CD8-positive, alpha-beta memory T cell (primary cell): ENCODE results near the gene PSMD3. TPM values are rescaled to one million over a fixed set of nuclear protein-coding genes. Genes with fewer than 3 reads are reported as not detected.

Experiments used
- polyA plus RNA-seq: library from polyadenylated mRNA; unstranded; fragments of 300-500 nt; fragmentation: Illumina TruSeq; gene quantifications from one replicate; pipeline ENCODE4 v1.2.3, GENCODE V29; 2021
- total RNA-seq, 2 experiments: library from RNA; stranded (reverse); gene quantifications; one replicate each; pipeline ENCODE4 v1.2.3, GENCODE V29; 2021

Gene PSMD3
- total and polyA plus RNA-seq, 3 experiments from 2014 or later: 51.1 to 186 (median 185) TPM

Other genes with a start within 250 kb of the PSMD3 start
- not detected for gene GRB7, start 242.9 kb upstream of the PSMD3 start, total RNA-seq
- gene GRB7, start 242.9 kb upstream of the PSMD3 start, polyA plus RNA-seq: not detected
- 100 to 1,000 TPM; 119 to 126 TPM for gene IKZF3, start 116.5 kb upstream of the PSMD3 start, total RNA-seq
- gene IKZF3, start 116.5 kb upstream of the PSMD3 start, polyA plus RNA-seq: 138 TPM
- under 1 TPM; 0.58 to 0.74 TPM for gene ZPBP2, start 112.6 kb upstream of the PSMD3 start, total RNA-seq
- gene ZPBP2, start 112.6 kb upstream of the PSMD3 start, polyA plus RNA-seq: 0.09 TPM
- 10 to 100 TPM; 14.0 to 14.8 TPM for gene GSDMB, start 62.2 kb upstream of the PSMD3 start, total RNA-seq
- 1.3 TPM for gene GSDMB, start 62.2 kb upstream of the PSMD3 start, polyA plus RNA-seq
- 10 to 100 TPM; 73.6 to 76.4 TPM for gene ORMDL3, start 53.2 kb upstream of the PSMD3 start, total RNA-seq
- 217 TPM for gene ORMDL3, start 53.2 kb upstream of the PSMD3 start, polyA plus RNA-seq
- not detected for gene LRRC3C, start 53.1 kb upstream of the PSMD3 start, total RNA-seq
- gene LRRC3C, start 53.1 kb upstream of the PSMD3 start, polyA plus RNA-seq: not detected
- not detected for gene GSDMA, start 17.8 kb upstream of the PSMD3 start, total RNA-seq
- gene GSDMA, start 17.8 kb upstream of the PSMD3 start, polyA plus RNA-seq: 0.14 TPM
- gene CSF3, start 34.6 kb downstream of the PSMD3 start, total RNA-seq: not detected
- gene CSF3, start 34.6 kb downstream of the PSMD3 start, polyA plus RNA-seq: not detected
- gene MED24, start 73.6 kb downstream of the PSMD3 start, total RNA-seq: 100 to 1,000 TPM; 118 to 121 TPM
- gene MED24, start 73.6 kb downstream of the PSMD3 start, polyA plus RNA-seq: 51.2 TPM
- gene THRA, start 82.2 kb downstream of the PSMD3 start, total RNA-seq: 10 to 100 TPM; 12.6 to 13.2 TPM
- 17.0 TPM for gene THRA, start 82.2 kb downstream of the PSMD3 start, polyA plus RNA-seq
- gene NR1D1, start 119.8 kb downstream of the PSMD3 start, total RNA-seq: 10 to 100 TPM; 10.0 to 10.2 TPM
- 10.4 TPM for gene NR1D1, start 119.8 kb downstream of the PSMD3 start, polyA plus RNA-seq
- 10 to 100 TPM; 88.6 to 91.5 TPM for gene MSL1, start 141.2 kb downstream of the PSMD3 start, total RNA-seq
- 13.5 TPM for gene MSL1, start 141.2 kb downstream of the PSMD3 start, polyA plus RNA-seq
- gene CASC3, start 159.7 kb downstream of the PSMD3 start, total RNA-seq: 100 to 1,000 TPM; 100 to 101 TPM
- gene CASC3, start 159.7 kb downstream of the PSMD3 start, polyA plus RNA-seq: 47.4 TPM
- gene RAPGEFL1, start 196.7 kb downstream of the PSMD3 start, total RNA-seq: 1 to 10 TPM; 5.7 to 6.3 TPM
- gene RAPGEFL1, start 196.7 kb downstream of the PSMD3 start, polyA plus RNA-seq: 0.32 TPM
- 10 to 100 TPM; 24.5 to 24.7 TPM for gene WIPF2, start 238.5 kb downstream of the PSMD3 start, total RNA-seq
- 14.6 TPM for gene WIPF2, start 238.5 kb downstream of the PSMD3 start, polyA plus RNA-seq